Panc1 (cell line): ENCODE measurements around the gene HSP90AA1.
"Not testable (repeated sequence)": the region's sequence is repeated elsewhere in the genome, so short reads cannot be mapped to it uniquely, and the experiment has no call there.

Source experiments
- CTCF ChIP-seq: fragments of 450-650 bp; IDR thresholded peaks from 2 replicates; pipeline ENCODE4 v1.5.1; 2017; ENCODE audit warnings: mild to moderate bottlenecking
- POLR2AphosphoS5 ChIP-seq: IDR thresholded peaks from 2 replicates; pipeline ENCODE4 v1.6.1; 2012; ENCODE audit warnings: mild to moderate bottlenecking, low read depth, low read length, moderate library complexity
- SIN3A ChIP-seq: IDR thresholded peaks from 2 replicates; pipeline ENCODE4 v1.6.1; 2012; ENCODE audit warnings: low read depth, mild to moderate bottlenecking, low read length, moderate library complexity, borderline replicate concordance; ENCODE audit not compliant: insufficient read depth

GRCh38 chr14:102134719-102135118 is 47.9 kb upstream of the HSP90AA1 start:
- TF ChIP-seq CTCF, POLR2AphosphoS5, SIN3A: not testable (repeated sequence)
